Measurements from ENCODE around the gene MCTP2.

MCTP2 gene

GRCh38 chr15:94387849-94388441 is 156.6 kb downstream of the MCTP2 start:
- TF ChIP-seq CTCF (IDR thresholded peaks at IDR 0.05) = no peak

- TF ChIP-seq CTCF (IDR thresholded peaks at IDR 0.05) = no peak
Measured at GRCh38 chr15:94395640-94396039, 164.3 kb downstream of the MCTP2 start.

DNA sequence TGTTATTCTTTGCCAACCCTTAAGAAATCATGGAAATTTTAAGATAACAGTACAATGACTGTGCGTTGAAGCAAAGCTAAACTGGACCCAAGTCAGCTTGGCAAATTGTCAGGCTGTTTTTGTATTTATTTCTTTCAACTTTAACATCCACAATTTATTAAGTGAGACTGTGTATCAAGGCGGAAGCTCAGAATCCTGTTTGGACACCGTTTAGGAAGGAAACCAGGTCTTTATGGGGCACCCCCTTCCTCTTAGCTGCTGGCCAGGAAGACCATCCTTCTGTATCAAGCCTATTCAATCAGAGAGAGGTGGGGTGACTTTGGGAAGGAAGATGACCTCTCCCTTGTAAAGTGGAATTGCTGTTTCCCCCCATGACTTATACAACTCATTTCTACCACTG is 166.0 kb downstream of the MCTP2 start:
- no peak for TF ChIP-seq CTCF (IDR thresholded peaks at IDR 0.05)

DNA sequence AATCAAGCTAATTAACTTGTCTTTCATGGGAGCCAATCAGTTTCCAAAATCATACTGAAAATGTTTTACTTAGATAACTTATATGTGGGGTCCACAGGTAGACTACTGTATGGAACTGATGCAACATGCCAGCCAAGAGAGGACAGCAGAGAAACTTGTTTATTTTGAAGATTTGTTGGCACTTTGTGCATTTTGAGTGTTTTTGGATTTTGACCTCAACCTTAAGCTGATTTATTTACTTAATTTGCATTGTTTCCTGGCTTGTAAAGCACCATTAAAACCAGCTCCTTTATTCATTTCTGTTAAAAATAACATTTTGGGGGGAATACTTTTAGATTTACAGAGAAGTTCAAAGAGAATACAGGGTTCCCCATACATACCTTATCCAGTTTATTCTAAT is 166.6 kb downstream of the MCTP2 start:
- no peak for TF ChIP-seq CTCF (IDR thresholded peaks at IDR 0.05)

DNA sequence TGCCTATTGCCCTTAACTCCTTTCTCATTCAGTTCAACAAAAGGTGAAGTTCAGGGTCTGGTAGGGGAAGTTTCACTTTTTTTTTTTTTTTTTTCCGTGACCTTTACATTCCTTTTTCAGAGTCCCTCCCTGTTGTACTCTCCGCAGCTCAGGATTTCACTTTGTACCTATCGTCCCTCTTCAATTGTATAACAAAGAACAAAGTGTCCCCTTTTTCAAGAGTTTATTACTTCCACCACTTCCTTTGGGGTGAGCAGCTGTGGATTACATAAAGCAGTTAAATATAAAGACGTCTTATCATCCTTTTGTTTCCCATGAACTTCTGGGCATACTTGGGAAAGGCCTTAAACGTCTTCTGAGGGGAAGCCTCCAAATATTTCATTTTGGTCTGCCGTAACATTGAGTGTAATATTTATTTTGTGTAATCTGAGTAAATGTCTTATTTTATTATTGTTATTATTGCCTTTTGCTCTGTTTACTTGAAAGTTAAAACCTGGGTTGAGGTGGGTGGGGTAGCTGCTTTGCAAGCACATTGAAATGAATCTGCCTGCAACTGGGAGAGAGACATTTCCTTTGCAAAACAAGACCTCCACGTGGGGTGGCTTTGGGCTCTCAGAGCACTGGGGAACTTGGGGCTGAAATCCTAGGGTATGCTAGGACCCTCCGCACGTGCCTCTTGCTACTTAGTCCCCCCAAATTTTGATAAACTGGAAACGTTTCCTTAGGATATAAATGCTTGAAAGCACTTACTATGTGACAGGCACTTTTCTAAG is 169.4 kb downstream of the MCTP2 start:
- no peak for TF ChIP-seq CTCF (IDR thresholded peaks at IDR 0.05)

GRCh38 chr15:94403331-94403730 is 172.0 kb downstream of the MCTP2 start:
- TF ChIP-seq CTCF (IDR thresholded peaks at IDR 0.05) = no peak

DNA sequence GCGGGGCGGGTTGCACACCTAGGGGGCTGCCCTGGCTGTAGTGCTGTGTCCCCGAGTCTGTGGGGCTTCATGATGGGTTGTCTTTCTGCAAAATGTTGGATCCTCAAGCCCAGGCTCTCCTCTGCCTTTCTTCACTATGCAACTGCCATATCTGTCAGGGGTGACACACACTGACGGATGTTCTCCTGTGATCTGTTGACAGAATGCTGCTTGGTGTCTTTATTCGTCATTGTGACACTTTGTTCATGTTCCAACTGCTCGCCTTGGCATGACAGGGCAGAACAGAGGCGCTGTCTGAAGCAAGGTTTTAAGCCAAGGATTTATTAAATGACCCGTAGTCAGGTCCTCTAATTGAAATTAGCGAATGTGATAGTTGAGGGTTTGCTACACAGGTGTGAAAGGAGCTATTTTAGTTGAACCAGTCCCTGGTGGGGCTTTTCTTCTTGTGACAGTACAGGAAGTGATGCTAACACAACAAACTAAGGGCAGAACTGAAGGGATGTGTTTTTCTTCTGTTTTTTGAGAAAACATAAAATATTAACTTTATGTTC is 173.4 kb downstream of the MCTP2 start:
- no peak for TF ChIP-seq CTCF (IDR thresholded peaks at IDR 0.05)
